Thoracic aorta (tissue), 2 donors: ENCODE results near the gene CIDEC. TPM values are rescaled to one million over a fixed set of nuclear protein-coding genes. Genes with fewer than 3 reads are reported as not detected.

ENCODE experiments used
- ATAC-seq: fragments of 150-250 bp; one replicate; pipeline ENCODE4 v1.8.0; 2017; ENCODE audit warnings: low read depth; ENCODE audit not compliant: insufficient number of reproducible peaks, low FRiP score
- DNase-seq: peaks from one replicate; pipeline ENCODE4 v3.0.0-alpha.2; 2020; ENCODE audit warnings: low spot score
- H3K27ac ChIP-seq, 2 donors: fragments of 200-600 bp; sonication (generic); 1 replicate in 1 of 2; 2 replicates in 1 of 2; pipeline ENCODE4 v1.5.1; 2016; ENCODE audit warnings: mild to moderate bottlenecking in 2 of 2, moderate library complexity in 2 of 2
- H3K27me3 ChIP-seq: fragments of 200-600 bp; sonication (generic); replicated peaks from 2 replicates; pipeline ENCODE4 v1.6.0; 2016; ENCODE audit warnings: mild to moderate bottlenecking; ENCODE audit not compliant: insufficient read depth
- H3K36me3 ChIP-seq: fragments of 200-600 bp; sonication (generic); one replicate; pipeline ENCODE4 v1.5.1; 2016
- H3K4me1 ChIP-seq, 2 donors: fragments of 200-600 bp; sonication (generic); 1 replicate in 1 of 2; 2 replicates in 1 of 2; pipeline versions ENCODE4 v1.5.1 to v1.6.0; 2016; ENCODE audit warnings: low read depth in 2 of 2, mild to moderate bottlenecking in 1 of 2; ENCODE audit not compliant: control insufficient read depth in 1 of 2
- H3K4me3 ChIP-seq: fragments of 200-600 bp; sonication (generic); 2 replicates; pipeline ENCODE4 v1.5.1; 2016; ENCODE audit warnings: mild to moderate bottlenecking
- H3K9me3 ChIP-seq: fragments of 200-600 bp; sonication (generic); 2 replicates; pipeline ENCODE4 v1.5.1; 2016
- CTCF ChIP-seq: fragments of 200-600 bp; sonication (generic); IDR thresholded peaks from one replicate; pipeline ENCODE4 v1.5.1; 2019; ENCODE audit warnings: antibody characterized with exemption
- total RNA-seq, 2 donors: library from RNA; depleted of rRNA; stranded (reverse); fragments of >200 nt; gene quantifications; one replicate each; pipeline versions ENCODE4 v1.1.0 to v1.2.3, GENCODE V29; 2016

The CIDEC gene
- total RNA-seq, 2 donors from 2014 or later, result 2.0 to 2.6 TPM

GRCh38 chr3:9818666-9819335 is 61.3 kb downstream of the CIDEC start:
- peaks cover 10% of the 10 kb centered on the region for H3K36me3 ChIP-seq
- DNase-seq (no peak), ATAC-seq (no peak)
- H3K4me1 ChIP-seq, result no peaks in the 10 kb centered on the region
- H3K27me3 ChIP-seq, result no peaks in the 10 kb centered on the region
- no peaks in the 10 kb centered on the region for H3K9me3 ChIP-seq
- H3K4me3 ChIP-seq, result no peak overlapping the region
- H3K27ac ChIP-seq, result no peak overlapping the region
- no peak for TF ChIP-seq CTCF

- DNase-seq, result no peak
- no peaks in the 10 kb centered on the region for H3K9me3 ChIP-seq
- no peak for ATAC-seq
- H3K36me3 ChIP-seq, result peaks cover 10% of the 10 kb centered on the region
- H3K4me3 ChIP-seq, result no peak overlapping the region
- H3K27me3 ChIP-seq, result no peaks in the 10 kb centered on the region
- no peak for TF ChIP-seq CTCF
- no peaks in the 10 kb centered on the region for H3K4me1 ChIP-seq
- H3K27ac ChIP-seq, result no peak overlapping the region
Measured at GRCh38 chr3:9817436-9817835, 62.6 kb downstream of the CIDEC start.

Other genes with a start within 250 kb of the CIDEC start
- gene MTMR14, start 230.7 kb downstream of the CIDEC start, total RNA-seq, result 10 to 100 TPM; 26.8 to 32.8 TPM
- not detected for gene CPNE9, start 176.4 kb downstream of the CIDEC start, total RNA-seq
- gene BRPF1, start 148.5 kb downstream of the CIDEC start, total RNA-seq, result 10 to 100 TPM; 16.4 to 21.0 TPM
- 10 to 100 TPM; 23.0 to 26.3 TPM for gene OGG1, start 130.3 kb downstream of the CIDEC start, total RNA-seq
- 10 to 100 TPM; 50.9 to 69.7 TPM for gene CAMK1, start 110.3 kb downstream of the CIDEC start, total RNA-seq
- gene TADA3, start 87.8 kb downstream of the CIDEC start, total RNA-seq, result 10 to 100 TPM; 61.7 to 73.6 TPM
- 100 to 1,000 TPM; 196 to 204 TPM for gene ARPC4, start 87.2 kb downstream of the CIDEC start, total RNA-seq
- gene TTLL3, start 70.0 kb downstream of the CIDEC start, total RNA-seq, result 10 to 100 TPM; 77.0 to 91.9 TPM
- 10 to 100 TPM; 24.5 to 41.3 TPM for gene RPUSD3, start 36.2 kb downstream of the CIDEC start, total RNA-seq
- gene JAGN1, start 10.4 kb upstream of the CIDEC start, total RNA-seq, result 10 to 100 TPM; 21.5 to 38.6 TPM
- 10 to 100 TPM in 1 of 2 donors, 1 to 10 TPM in 1; 5.7 to 11.9 TPM for gene IL17RE, start 22.6 kb upstream of the CIDEC start, total RNA-seq
- gene IL17RC, start 36.8 kb upstream of the CIDEC start, total RNA-seq, result 10 to 100 TPM; 52.2 to 59.4 TPM
- 10 to 100 TPM; 37.2 to 37.4 TPM for gene CRELD1, start 53.6 kb upstream of the CIDEC start, total RNA-seq
- gene PRRT3, start 72.2 kb upstream of the CIDEC start, total RNA-seq, result 1 to 10 TPM; 3.3 to 5.8 TPM
- gene EMC3, start 106.6 kb upstream of the CIDEC start, total RNA-seq, result 10 to 100 TPM; 37.0 to 50.2 TPM
- gene FANCD2, start 146.2 kb upstream of the CIDEC start, total RNA-seq, result 1 to 10 TPM; 1.3 to 9.9 TPM
- gene FANCD2OS, start 228.0 kb upstream of the CIDEC start, total RNA-seq, result not detected
- 100 to 1,000 TPM in 1 of 2 donors, 10 to 100 TPM in 1; 55.0 to 126 TPM for gene BRK1, start 235.4 kb upstream of the CIDEC start, total RNA-seq